Mesenchymal stem cell (in vitro differentiated cells and primary cell): ENCODE results near the gene SLC7A7.

Experiments
- DNase-seq: peaks from one replicate; pipeline ENCODE4 v3.0.0-alpha.2; 2013
- H2AFZ ChIP-seq: one replicate; pipeline ENCODE4 v1.6.1; 2013; ENCODE audit warnings: low read depth, mild to moderate bottlenecking, control low read depth, inconsistent platforms, low read length, moderate library complexity
- H2AK5ac ChIP-seq: 2 replicates; pipeline ENCODE4 v1.6.1; 2013; ENCODE audit warnings: low read length, moderate library complexity, mild to moderate bottlenecking, inconsistent platforms; ENCODE audit not compliant: severe bottlenecking
- H2BK120ac ChIP-seq: one replicate; pipeline ENCODE4 v1.6.1; 2013; ENCODE audit warnings: low read depth, mild to moderate bottlenecking, inconsistent platforms, low read length, moderate library complexity
- H2BK12ac ChIP-seq, 2 experiments: one replicate each; pipeline ENCODE4 v1.6.1; 2013; ENCODE audit warnings: inconsistent platforms in 2 of 2, low read length in 2 of 2, mild to moderate bottlenecking in 2 of 2, moderate library complexity in 2 of 2, control low read depth in 1 of 2
- H2BK15ac ChIP-seq: one replicate; pipeline ENCODE4 v1.6.1; 2013; ENCODE audit warnings: mild to moderate bottlenecking, low read depth, inconsistent platforms; ENCODE audit not compliant: poor library complexity, severe bottlenecking
- H2BK5ac ChIP-seq: 2 replicates; pipeline ENCODE4 v1.6.1; 2013; ENCODE audit warnings: low read depth, mild to moderate bottlenecking, low read length, control low read depth, inconsistent platforms; ENCODE audit not compliant: poor library complexity, severe bottlenecking
- H3K14ac ChIP-seq, 2 experiments: one replicate each; pipeline ENCODE4 v1.6.1; 2013; ENCODE audit warnings: inconsistent platforms in 2 of 2, low read length in 2 of 2, control low read depth in 1 of 2, mild to moderate bottlenecking in 1 of 2, moderate library complexity in 1 of 2
- H3K18ac ChIP-seq, 2 experiments: one replicate each; pipeline ENCODE4 v1.6.1; 2013; ENCODE audit warnings: inconsistent platforms in 2 of 2, low read length in 2 of 2, control low read depth in 1 of 2, low read depth in 1 of 2, mild to moderate bottlenecking in 1 of 2
- H3K23ac ChIP-seq, 2 experiments: one replicate each; pipeline ENCODE4 v1.6.1; 2013; ENCODE audit warnings: inconsistent platforms in 2 of 2, low read length in 2 of 2, mild to moderate bottlenecking in 2 of 2, moderate library complexity in 2 of 2, control low read depth in 1 of 2
- H3K27ac ChIP-seq: 2 replicates; pipeline ENCODE4 v1.5.1; 2013; ENCODE audit warnings: mild to moderate bottlenecking, moderate library complexity, low read length, control low read depth, inconsistent platforms; ENCODE audit not compliant: poor library complexity, severe bottlenecking
- H3K27me3 ChIP-seq, 2 experiments: 2 replicates each; pipeline versions ENCODE4 v1.6.1 to v1.7.0; 2013; ENCODE audit warnings: low read length in 2 of 2, mild to moderate bottlenecking in 2 of 2, moderate library complexity in 2 of 2, control low read depth in 1 of 2, inconsistent platforms in 1 of 2; ENCODE audit not compliant: control insufficient read depth in 1 of 2, insufficient read depth in 1 of 2
- H3K36me3 ChIP-seq, 2 experiments: 2 replicates each; pipeline versions ENCODE4 v1.6.1 to v1.7.0; 2013; ENCODE audit warnings: low read length in 2 of 2, control low read depth in 1 of 2, inconsistent platforms in 1 of 2, low read depth in 1 of 2, mild to moderate bottlenecking in 1 of 2; ENCODE audit not compliant: insufficient read depth in 2 of 2, control insufficient read depth in 1 of 2
- H3K4ac ChIP-seq, 2 experiments: one replicate each; pipeline ENCODE4 v1.6.1; 2013; ENCODE audit warnings: inconsistent platforms in 2 of 2, low read length in 2 of 2, mild to moderate bottlenecking in 2 of 2, moderate library complexity in 2 of 2, control low read depth in 1 of 2, low read depth in 1 of 2
- H3K4me1 ChIP-seq: 2 replicates; pipeline ENCODE4 v1.6.1; 2013; ENCODE audit warnings: low read depth, low read length, control low read depth; ENCODE audit not compliant: control insufficient read depth, insufficient read depth
- H3K4me2 ChIP-seq: 2 replicates; pipeline ENCODE4 v1.6.1; 2013; ENCODE audit warnings: low read length, mild to moderate bottlenecking, inconsistent platforms; ENCODE audit not compliant: poor library complexity, severe bottlenecking
- H3K4me3 ChIP-seq, 2 experiments: 2 replicates each; pipeline versions ENCODE4 v1.5.1 to v1.7.0; 2013; ENCODE audit warnings: low read length in 2 of 2, mild to moderate bottlenecking in 2 of 2, control low read depth in 1 of 2, low read depth in 1 of 2; ENCODE audit not compliant: insufficient read depth in 1 of 2
- H3K79me1 ChIP-seq: replicated peaks from 2 replicates; pipeline ENCODE4 v1.6.1; 2013; ENCODE audit warnings: mild to moderate bottlenecking, control low read depth, low read length, inconsistent platforms; ENCODE audit not compliant: poor library complexity, severe bottlenecking
- H3K9ac ChIP-seq: 2 replicates; pipeline ENCODE4 v1.7.0; 2013; ENCODE audit warnings: mild to moderate bottlenecking, low read length, moderate library complexity
- H3K9me3 ChIP-seq: 2 replicates; pipeline ENCODE4 v1.7.0; 2013; ENCODE audit warnings: mild to moderate bottlenecking, low read length; ENCODE audit not compliant: control insufficient read depth
- H4K8ac ChIP-seq: one replicate; pipeline ENCODE4 v1.6.1; 2013; ENCODE audit warnings: inconsistent platforms, mild to moderate bottlenecking, low read length, moderate library complexity
- H4K91ac ChIP-seq: one replicate; pipeline ENCODE4 v1.6.1; 2013; ENCODE audit warnings: mild to moderate bottlenecking, low read length, inconsistent platforms
- WGBS: methylation state at CpG from one replicate; pipeline ENCODE4 v1.1.7; 2013; ENCODE audit warnings: mixed read lengths; 5-methylcytosine and 5-hydroxymethylcytosine counted together

Gene SLC7A7

DNA sequence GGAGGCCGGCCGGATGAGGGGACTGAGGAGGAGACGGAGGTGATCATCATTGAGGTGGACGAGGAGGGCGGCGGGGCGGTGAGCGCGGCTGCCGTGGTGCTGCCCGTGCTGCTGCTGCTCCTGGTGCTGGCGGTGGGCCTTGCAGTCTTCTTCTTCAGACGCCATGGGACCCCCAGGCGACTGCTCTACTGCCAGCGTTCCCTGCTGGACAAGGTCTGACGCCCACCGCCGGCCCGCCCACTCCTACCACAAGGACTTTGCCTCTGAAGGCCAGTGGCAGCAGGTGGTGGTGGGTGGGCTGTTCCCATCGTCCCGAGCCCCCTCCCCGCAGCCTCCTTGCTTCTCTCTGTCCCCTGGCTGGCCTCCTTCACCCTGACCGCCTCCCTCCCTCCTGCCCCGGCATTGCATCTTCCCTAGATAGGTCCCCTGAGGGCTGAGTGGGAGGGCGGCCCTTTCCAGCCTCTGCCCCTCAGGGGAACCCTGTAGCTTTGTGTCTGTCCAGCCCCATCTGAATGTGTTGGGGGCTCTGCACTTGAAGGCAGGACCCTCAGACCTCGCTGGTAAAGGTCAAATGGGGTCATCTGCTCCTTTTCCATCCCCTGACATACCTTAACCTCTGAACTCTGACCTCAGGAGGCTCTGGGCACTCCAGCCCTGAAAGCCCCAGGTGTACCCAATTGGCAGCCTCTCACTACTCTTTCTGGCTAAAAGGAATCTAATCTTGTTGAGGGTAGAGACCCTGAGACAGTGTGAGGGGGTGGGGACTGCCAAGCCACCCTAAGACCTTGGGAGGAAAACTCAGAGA lies 30.8 kb upstream of the SLC7A7 start:
- Histone ChIP-seq H3K9ac (peak overlapping the region; percentile 100), H3K4me3 (peak overlapping the region in 1 of 2 experiments; percentile 21), H3K36me3 (peaks cover 64 to 70% of the 10 kb centered on the region in 2 experiments), H2BK5ac (no peak overlapping the region), H2AK5ac (no peak overlapping the region), H2BK12ac (peak overlapping the region in 1 of 2 experiments; percentile 24), H2BK15ac (peak overlapping the region; percentile 12), H2BK120ac (no peak overlapping the region), H4K8ac (no peak overlapping the region), H3K18ac (no peak overlapping the region), H3K4ac (no peak overlapping the region), H3K79me1 (peaks cover 28% of the 10 kb centered on the region), H4K91ac (no peak overlapping the region), H3K27ac (no peak overlapping the region), H3K4me1 (peaks cover 50% of the 10 kb centered on the region), H3K4me2 (no peak overlapping the region), H3K14ac (peak overlapping the region in 1 of 2 experiments; percentile 44), H2AFZ (no peak overlapping the region), H3K23ac (no peak overlapping the region), H3K9me3 (no peaks in the 10 kb centered on the region), H3K27me3 (no peaks in the 10 kb centered on the region)
- 95% methylated on average over 22 of the region's 26 CpGs for WGBS
- DNase-seq = no peak

DNA sequence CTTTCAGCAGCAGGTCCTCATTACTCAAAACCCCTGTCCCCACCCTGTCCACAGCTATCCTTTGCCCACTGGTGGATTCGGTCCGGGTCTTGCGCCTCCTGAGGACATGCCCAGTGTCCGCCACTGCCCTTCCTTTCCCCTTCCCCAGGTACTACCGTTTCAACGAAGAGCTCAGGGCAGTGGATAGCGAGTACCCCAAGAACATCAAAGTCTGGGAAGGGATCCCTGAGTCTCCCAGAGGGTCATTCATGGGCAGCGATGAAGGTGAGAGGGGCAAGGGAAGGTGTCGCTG lies 29.8 kb upstream of the SLC7A7 start:
- Histone ChIP-seq H3K9me3 (no peaks in the 10 kb centered on the region), H3K4me3 (no peak overlapping the region), H3K36me3 (peaks cover 72 to 76% of the 10 kb centered on the region in 2 experiments), H3K4me1 (peaks cover 43% of the 10 kb centered on the region), H3K23ac (no peak overlapping the region), H2BK12ac (no peak overlapping the region), H3K79me1 (peaks cover 28% of the 10 kb centered on the region), H3K18ac (no peak overlapping the region), H4K8ac (no peak overlapping the region), H2BK120ac (no peak overlapping the region), H2AK5ac (no peak overlapping the region), H3K27me3 (no peaks in the 10 kb centered on the region), H2AFZ (no peak overlapping the region), H4K91ac (no peak overlapping the region), H3K4me2 (no peak overlapping the region), H3K4ac (no peak overlapping the region), H3K9ac (peak overlapping the region; percentile 100), H3K14ac (no peak overlapping the region), H2BK15ac (no peak overlapping the region), H2BK5ac (no peak overlapping the region), H3K27ac (no peak overlapping the region)
- 98% methylated on average over 8 of the region's 9 CpGs for WGBS
- DNase-seq = no peak

DNA sequence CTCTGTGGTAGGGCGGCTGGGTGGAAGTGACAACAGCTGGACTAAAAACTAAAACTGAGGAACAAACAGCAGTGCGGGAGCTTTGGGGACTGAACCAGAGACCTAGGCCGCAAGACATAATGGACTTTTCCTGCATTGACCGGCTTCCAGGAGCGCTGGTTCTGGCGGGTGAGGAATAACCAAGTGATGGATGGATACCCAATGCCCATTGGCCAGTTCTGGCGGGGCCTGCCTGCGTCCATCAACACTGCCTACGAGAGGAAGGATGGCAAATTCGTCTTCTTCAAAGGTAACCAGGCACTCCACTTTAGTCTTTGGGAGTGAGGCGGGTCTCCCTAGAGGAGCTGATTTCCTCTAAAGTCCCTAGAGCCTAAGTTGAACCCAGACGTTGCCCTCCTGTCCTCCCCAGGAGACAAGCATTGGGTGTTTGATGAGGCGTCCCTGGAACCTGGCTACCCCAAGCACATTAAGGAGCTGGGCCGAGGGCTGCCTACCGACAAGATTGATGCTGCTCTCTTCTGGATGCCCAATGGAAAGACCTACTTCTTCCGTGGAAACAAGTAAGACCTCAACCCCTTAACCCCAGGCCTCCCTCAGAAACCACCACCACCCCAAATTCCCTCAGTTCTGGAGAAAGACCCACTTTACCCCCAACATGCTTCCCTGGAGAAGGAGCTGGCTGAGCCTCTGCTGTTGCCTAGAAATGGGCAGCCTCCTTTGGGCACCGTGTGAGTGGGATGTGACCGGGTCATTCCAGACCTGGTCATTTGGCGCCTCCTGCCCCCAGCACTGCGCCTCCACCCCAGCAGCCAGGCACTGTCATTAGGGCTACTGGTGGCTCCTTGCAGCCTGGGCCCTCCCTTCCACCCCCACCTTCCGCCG lies 29.2 kb upstream of the SLC7A7 start:
- Histone ChIP-seq H2AK5ac (no peak overlapping the region), H4K91ac (no peak overlapping the region), H3K79me1 (peaks cover 28% of the 10 kb centered on the region), H3K18ac (no peak overlapping the region), H3K36me3 (peaks cover 78% of the 10 kb centered on the region in 2 experiments), H3K4ac (no peak overlapping the region), H3K9ac (peak overlapping the region; percentile 100), H2BK12ac (no peak overlapping the region), H3K14ac (no peak overlapping the region), H3K27ac (no peak overlapping the region), H3K9me3 (no peaks in the 10 kb centered on the region), H4K8ac (no peak overlapping the region), H3K4me2 (no peak overlapping the region), H3K4me1 (peaks cover 43% of the 10 kb centered on the region), H3K23ac (no peak overlapping the region), H2BK120ac (no peak overlapping the region), H2BK5ac (no peak overlapping the region), H3K4me3 (no peak overlapping the region), H3K27me3 (no peaks in the 10 kb centered on the region), H2BK15ac (no peak overlapping the region), H2AFZ (no peak overlapping the region)
- 94% methylated on average over 22 of the region's 22 CpGs for WGBS
- no peak for DNase-seq
